Astrocyte (in vitro differentiated cells and primary cell): ENCODE measurements around the gene SLFN14. TPM values are rescaled to one million over a fixed set of nuclear protein-coding genes. Genes with fewer than 3 reads are reported as not detected.

ENCODE experiments used
- DNase-seq: peaks from one replicate; pipeline ENCODE4 v3.0.0-alpha.2; 2010; ENCODE audit warnings: low read depth
- FAIRE-seq: peaks from 2 replicates; lab custom pipeline; 2011; peaks lifted over from hg19 to GRCh38; lab: Jason Lieb, UNC
- H2AFZ ChIP-seq: 2 replicates; pipeline ENCODE4 v1.6.0; 2012; ENCODE audit warnings: low read depth, low read length, inconsistent platforms
- H3K27ac ChIP-seq: 2 replicates; pipeline ENCODE4 v1.5.1; 2011; ENCODE audit warnings: low read depth, low read length, inconsistent platforms
- H3K27me3 ChIP-seq: 2 replicates; pipeline ENCODE4 v1.6.0; 2011; ENCODE audit warnings: low read length, inconsistent platforms; ENCODE audit not compliant: insufficient read depth
- H3K36me3 ChIP-seq: 2 replicates; pipeline ENCODE4 v1.5.1; 2011; ENCODE audit warnings: low read length, inconsistent platforms; ENCODE audit not compliant: insufficient read depth
- H3K4me1 ChIP-seq: 2 replicates; pipeline ENCODE4 v1.5.1; 2011; ENCODE audit warnings: low read length, inconsistent platforms; ENCODE audit not compliant: insufficient read depth
- H3K4me2 ChIP-seq: 2 replicates; pipeline ENCODE4 v1.6.0; 2012; ENCODE audit warnings: low read length, inconsistent platforms
- H3K4me3 ChIP-seq: 2 replicates; pipeline ENCODE4 v1.5.1; 2011; ENCODE audit warnings: low read depth, mild to moderate bottlenecking, low read length, inconsistent platforms; ENCODE audit not compliant: insufficient read depth
- H3K79me2 ChIP-seq: 2 replicates; pipeline ENCODE4 v1.6.0; 2012; ENCODE audit warnings: mild to moderate bottlenecking, low read length, inconsistent platforms; ENCODE audit not compliant: insufficient read depth
- H3K9ac ChIP-seq: 2 replicates; pipeline ENCODE4 v1.6.0; 2012; ENCODE audit warnings: mild to moderate bottlenecking, low read length, inconsistent platforms
- H3K9me3 ChIP-seq: 2 replicates; pipeline ENCODE4 v1.5.1; 2012; ENCODE audit warnings: low read depth, mild to moderate bottlenecking, low read length, inconsistent platforms; ENCODE audit not compliant: insufficient read depth
- H4K20me1 ChIP-seq: 2 replicates; pipeline ENCODE4 v1.6.0; 2012; ENCODE audit warnings: low read length, inconsistent platforms; ENCODE audit not compliant: insufficient read depth
- H3K27ac Mint-ChIP-seq: one replicate; pipeline ENCODE4 v1.8.0; 2021; ENCODE audit warnings: mild to moderate bottlenecking, mixed read lengths; ENCODE audit not compliant: unreplicated experiment
- H3K27me3 Mint-ChIP-seq: one replicate; pipeline ENCODE4 v1.8.0; 2021; ENCODE audit warnings: low read depth, mixed read lengths; ENCODE audit not compliant: unreplicated experiment
- H3K36me3 Mint-ChIP-seq: one replicate; pipeline ENCODE4 v1.8.0; 2021; ENCODE audit warnings: low read depth, mixed read lengths; ENCODE audit not compliant: unreplicated experiment
- H3K4me1 Mint-ChIP-seq: one replicate; pipeline ENCODE4 v1.8.0; 2021; ENCODE audit warnings: low read depth, mixed read lengths; ENCODE audit not compliant: unreplicated experiment
- H3K4me3 Mint-ChIP-seq: one replicate; pipeline ENCODE4 v1.8.0; 2021; ENCODE audit warnings: mild to moderate bottlenecking, moderate library complexity, mixed read lengths; ENCODE audit not compliant: unreplicated experiment
- H3K9me3 Mint-ChIP-seq: one replicate; pipeline ENCODE4 v1.8.0; 2021; ENCODE audit warnings: mild to moderate bottlenecking, mixed read lengths; ENCODE audit not compliant: unreplicated experiment
- EZH2 ChIP-seq: IDR thresholded peaks from 2 replicates; pipeline ENCODE4 v1.6.1; 2012; ENCODE audit warnings: mild to moderate bottlenecking, low read length, inconsistent platforms; ENCODE audit not compliant: insufficient read depth
- total RNA-seq: library from RNA; stranded (reverse); gene quantifications from 2 replicates; pipeline ENCODE4 v1.2.1, GENCODE V29; 2021
- TF ChIP-seq, protein P1 (sequence below): IDR thresholded peaks from 2 replicates; pipeline ENCODE4 v1.5.1; 2011; ENCODE audit warnings: low read depth, mild to moderate bottlenecking, inconsistent platforms, low read length, moderate library complexity; ENCODE audit not compliant: insufficient read depth

The SLFN14 gene
- total RNA-seq, 1 donor from 2014 or later = not detected

DNA sequence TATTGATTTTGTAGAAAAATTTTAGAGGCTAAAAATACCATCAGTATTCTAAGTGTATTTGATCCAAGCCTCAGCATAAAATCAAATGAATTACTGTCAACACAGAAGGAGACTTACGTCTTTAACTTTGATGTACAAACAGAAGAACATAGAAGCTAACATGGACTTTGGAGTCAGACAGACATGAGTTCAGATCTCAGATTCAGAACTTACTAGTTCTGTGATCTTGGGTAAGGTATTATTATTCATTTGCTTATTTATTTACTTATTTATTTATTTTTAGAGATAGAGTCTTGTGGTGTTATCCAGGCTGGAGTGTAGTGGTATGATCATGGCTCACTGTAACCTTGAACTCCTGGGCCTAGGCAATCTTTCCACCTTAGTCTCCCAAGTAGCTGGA lies 19.2 kb downstream of the SLFN14 start:
- H3K9me3 ChIP-seq = no peaks in the 10 kb centered on the region
- no peak overlapping the region for H3K4me2 ChIP-seq
- Mint-ChIP-seq H3K27ac (no peak overlapping the region), H3K4me3 (no peak overlapping the region), H3K36me3 (no peaks in the 10 kb centered on the region), H3K27me3 (peaks cover 5% of the 10 kb centered on the region), H3K9me3 (peaks cover 2% of the 10 kb centered on the region), H3K4me1 (peaks cover 3% of the 10 kb centered on the region)
- H3K27ac ChIP-seq = no peak overlapping the region
- H3K27me3 ChIP-seq = peaks cover 7% of the 10 kb centered on the region
- H3K9ac ChIP-seq = no peak overlapping the region
- no peak overlapping the region for H3K4me3 ChIP-seq
- H3K79me2 ChIP-seq = no peaks in the 10 kb centered on the region
- no peak for TF ChIP-seq EZH2
- TF ChIP-seq, protein P1, sequence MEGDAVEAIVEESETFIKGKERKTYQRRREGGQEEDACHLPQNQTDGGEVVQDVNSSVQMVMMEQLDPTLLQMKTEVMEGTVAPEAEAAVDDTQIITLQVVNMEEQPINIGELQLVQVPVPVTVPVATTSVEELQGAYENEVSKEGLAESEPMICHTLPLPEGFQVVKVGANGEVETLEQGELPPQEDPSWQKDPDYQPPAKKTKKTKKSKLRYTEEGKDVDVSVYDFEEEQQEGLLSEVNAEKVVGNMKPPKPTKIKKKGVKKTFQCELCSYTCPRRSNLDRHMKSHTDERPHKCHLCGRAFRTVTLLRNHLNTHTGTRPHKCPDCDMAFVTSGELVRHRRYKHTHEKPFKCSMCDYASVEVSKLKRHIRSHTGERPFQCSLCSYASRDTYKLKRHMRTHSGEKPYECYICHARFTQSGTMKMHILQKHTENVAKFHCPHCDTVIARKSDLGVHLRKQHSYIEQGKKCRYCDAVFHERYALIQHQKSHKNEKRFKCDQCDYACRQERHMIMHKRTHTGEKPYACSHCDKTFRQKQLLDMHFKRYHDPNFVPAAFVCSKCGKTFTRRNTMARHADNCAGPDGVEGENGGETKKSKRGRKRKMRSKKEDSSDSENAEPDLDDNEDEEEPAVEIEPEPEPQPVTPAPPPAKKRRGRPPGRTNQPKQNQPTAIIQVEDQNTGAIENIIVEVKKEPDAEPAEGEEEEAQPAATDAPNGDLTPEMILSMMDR = no peak
- no peaks in the 10 kb centered on the region for H4K20me1 ChIP-seq
- no peak for FAIRE-seq
- DNase-seq = no peak
- H2AFZ ChIP-seq = no peak overlapping the region
- no peaks in the 10 kb centered on the region for H3K36me3 ChIP-seq
- H3K4me1 ChIP-seq = no peaks in the 10 kb centered on the region

DNA sequence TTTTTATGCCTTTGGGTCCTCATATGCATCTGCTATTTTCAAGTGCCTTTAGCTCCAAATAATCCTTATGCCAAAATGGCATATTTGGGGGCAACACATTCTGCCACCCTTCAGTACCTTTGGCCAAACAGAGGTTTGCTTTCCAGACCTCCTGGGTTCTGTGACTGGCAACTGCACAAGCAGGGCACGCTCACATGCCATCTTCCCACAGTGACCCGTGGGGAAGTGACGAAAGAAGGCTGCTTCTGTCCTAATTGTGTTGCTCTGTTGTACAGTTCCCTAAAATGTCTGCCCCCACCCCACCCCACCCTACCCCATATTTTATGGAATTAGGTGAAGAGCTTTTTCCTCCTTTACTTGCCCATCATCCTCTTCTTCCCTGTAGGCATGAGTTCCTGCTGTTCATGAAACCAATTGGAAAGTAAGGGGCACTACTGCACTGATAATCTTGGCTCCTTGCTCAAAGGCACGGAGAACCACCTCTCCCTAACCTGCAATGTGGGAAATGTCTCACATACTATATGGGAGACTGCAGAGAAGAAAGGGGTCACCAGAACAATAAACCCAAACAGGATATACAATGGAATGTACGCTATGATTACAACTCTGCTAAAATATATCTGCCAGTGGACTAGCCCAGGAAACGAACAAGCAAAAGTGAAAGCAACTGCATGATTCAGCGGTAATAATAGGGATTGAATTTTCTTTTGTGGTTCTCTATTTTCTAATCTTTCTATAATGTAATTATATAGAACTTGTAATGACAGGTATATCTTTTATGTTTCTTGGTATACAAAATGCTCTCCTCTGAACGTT lies 19.8 kb downstream of the SLFN14 start:
- H3K27ac Mint-ChIP-seq = no peak overlapping the region
- no peak for TF ChIP-seq EZH2
- TF ChIP-seq, protein P1 = no peak
- DNase-seq (no peak), FAIRE-seq (no peak)
- H3K27me3 ChIP-seq = peaks cover 7% of the 10 kb centered on the region
- no peaks in the 10 kb centered on the region for H3K36me3 ChIP-seq
- H4K20me1 ChIP-seq = no peaks in the 10 kb centered on the region
- H3K36me3 Mint-ChIP-seq = no peaks in the 10 kb centered on the region
- H3K4me2 ChIP-seq = peak overlapping the region; percentile 76
- peak overlapping the region; percentile 42 for H2AFZ ChIP-seq
- no peaks in the 10 kb centered on the region for H3K4me1 ChIP-seq
- H3K79me2 ChIP-seq = no peaks in the 10 kb centered on the region
- H3K9me3 ChIP-seq = no peaks in the 10 kb centered on the region
- no peak overlapping the region for H3K4me3 Mint-ChIP-seq
- no peak overlapping the region for H3K9ac ChIP-seq
- H3K27ac ChIP-seq = no peak overlapping the region
- peaks cover 2% of the 10 kb centered on the region for H3K9me3 Mint-ChIP-seq
- peaks cover 3% of the 10 kb centered on the region for H3K4me1 Mint-ChIP-seq
- peak overlapping the region; percentile 47 for H3K4me3 ChIP-seq
- H3K27me3 Mint-ChIP-seq = peaks cover 3% of the 10 kb centered on the region

DNA sequence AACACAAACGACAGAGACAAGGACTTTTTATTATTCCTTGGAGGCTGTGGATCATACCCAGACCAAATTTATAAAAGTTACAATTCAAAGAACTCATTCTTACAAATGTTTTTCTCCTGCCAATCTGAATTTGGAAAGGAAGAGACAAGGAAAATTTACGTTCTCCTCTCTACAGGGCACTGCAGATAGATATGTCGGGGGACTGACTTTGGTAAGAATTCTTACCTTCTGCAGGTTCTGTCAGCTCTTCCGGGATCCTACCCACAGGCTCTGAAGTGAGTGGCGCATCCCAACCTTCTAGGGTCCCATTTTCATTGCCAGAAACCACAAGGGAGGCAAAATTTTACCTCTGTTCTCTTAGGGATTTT lies 21.0 kb downstream of the SLFN14 start:
- no peak overlapping the region for H3K27ac ChIP-seq
- H3K27me3 Mint-ChIP-seq = peaks cover 3% of the 10 kb centered on the region
- no peak overlapping the region for H2AFZ ChIP-seq
- no peak overlapping the region for H3K4me3 ChIP-seq
- DNase-seq (no peak), FAIRE-seq (no peak)
- H4K20me1 ChIP-seq = no peaks in the 10 kb centered on the region
- H3K36me3 ChIP-seq = no peaks in the 10 kb centered on the region
- H3K4me1 Mint-ChIP-seq = peaks cover 3% of the 10 kb centered on the region
- no peak overlapping the region for H3K27ac Mint-ChIP-seq
- H3K9me3 Mint-ChIP-seq = no peaks in the 10 kb centered on the region
- H3K4me1 ChIP-seq = no peaks in the 10 kb centered on the region
- H3K36me3 Mint-ChIP-seq = no peaks in the 10 kb centered on the region
- TF ChIP-seq, protein P1 = no peak
- no peak for TF ChIP-seq EZH2
- no peak overlapping the region for H3K4me2 ChIP-seq
- H3K79me2 ChIP-seq = no peaks in the 10 kb centered on the region
- no peak overlapping the region for H3K4me3 Mint-ChIP-seq
- peaks cover 7% of the 10 kb centered on the region for H3K27me3 ChIP-seq
- no peak overlapping the region for H3K9ac ChIP-seq
- H3K9me3 ChIP-seq = no peaks in the 10 kb centered on the region
